Thyroid gland (tissue), 4 donors: ENCODE data around the gene FFAR4. TPM values are rescaled to one million over a fixed set of nuclear protein-coding genes. Genes with fewer than 3 reads are reported as not detected.

ENCODE experiments used
- DNase-seq, 2 donors: peaks; one replicate each; pipeline ENCODE4 v3.0.0-alpha.2; 2019
- H3K27ac ChIP-seq, 3 donors: fragments of 200-600 bp; sonication (generic); 1 replicate in 2 of 3; 2 replicates in 1 of 3; pipeline ENCODE4 v1.5.1; 2016 to 2019; ENCODE audit warnings: mild to moderate bottlenecking in 1 of 3, moderate library complexity in 1 of 3
- H3K27me3 ChIP-seq: fragments of 200-600 bp; sonication (generic); one replicate; pipeline ENCODE4 v1.5.1; 2019
- H3K36me3 ChIP-seq, 2 donors: fragments of 200-600 bp; sonication (generic); one replicate each; pipeline ENCODE4 v1.5.1; 2016 to 2019
- H3K4me1 ChIP-seq, 2 donors: fragments of 200-600 bp; sonication (generic); one replicate each; pipeline ENCODE4 v1.5.1; 2017 to 2019
- H3K4me3 ChIP-seq, 3 donors: fragments of 200-600 bp; sonication (generic); replicated peaks in 1 of 3; 1 replicate in 2 of 3; 2 replicates in 1 of 3; pipeline ENCODE4 v1.5.1; 2016; ENCODE audit warnings: mild to moderate bottlenecking in 1 of 3
- H3K9me3 ChIP-seq: fragments of 200-600 bp; sonication (generic); one replicate; pipeline ENCODE4 v1.5.1; 2017
- POLR2A ChIP-seq, 2 donors: fragments of 450-650 bp; IDR thresholded peaks; one replicate each; pipeline ENCODE4 v1.6.1; 2017; ENCODE audit warnings: antibody characterized with exemption in 2 of 2, mild to moderate bottlenecking in 2 of 2, moderate library complexity in 1 of 2
- WGBS, 2 donors: methylation state at CpG; one replicate each; pipeline ENCODE4 v1.1.5; 2017; 5-methylcytosine and 5-hydroxymethylcytosine counted together
- intact Hi-C: fragments of 100-400 bp; cut with DNase I; formaldehyde crosslinking; loops from one replicate; pipeline ENCODE4 v1.15.1; 2023
- total RNA-seq, 4 donors: library from RNA; depleted of rRNA; stranded (reverse); fragments of >200 nt; gene quantifications; one replicate each; pipeline ENCODE4 v1.2.3, GENCODE V29; 2016
- TF ChIP-seq, protein P1 (sequence below), 6 experiments: fragments of 200-600 bp in 3 of 6; fragments of 450-650 bp in 3 of 6; sonication (generic) in 3 of 6; IDR thresholded peaks; one replicate each; pipeline ENCODE4 v1.5.1; 2016 to 2019; ENCODE audit warnings: antibody characterized with exemption in 6 of 6, mild to moderate bottlenecking in 2 of 6, inconsistent platforms in 1 of 6, moderate library complexity in 1 of 6

The FFAR4 gene
- total RNA-seq, 4 donors from 2014 or later: 0.15 to 0.78 (median 0.40) TPM; not detected in 1

DNA sequence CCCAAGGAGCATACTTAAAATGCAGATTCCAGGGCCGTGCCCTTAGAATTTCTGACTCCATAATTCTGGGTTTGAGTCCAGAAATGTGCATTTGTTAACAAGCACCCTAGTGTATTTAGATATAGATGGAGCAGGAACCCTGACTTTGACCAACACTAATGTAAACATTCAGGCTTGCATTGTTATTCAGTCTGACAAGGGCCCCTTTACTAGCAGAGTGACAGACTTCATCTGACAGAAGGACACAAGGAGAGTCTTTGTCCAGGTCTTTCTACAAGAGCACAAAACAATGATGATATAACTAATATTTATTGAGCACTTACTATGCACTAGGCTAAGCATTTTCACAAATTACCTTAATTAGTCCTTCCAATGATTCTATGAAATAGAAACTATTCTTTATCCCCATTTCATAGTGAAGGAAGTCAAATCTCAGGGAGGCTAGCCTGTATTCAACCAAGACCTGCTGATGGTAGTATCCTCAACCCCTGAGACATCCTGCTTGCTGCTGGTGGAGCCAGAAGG is 30.7 kb downstream of the FFAR4 start:
- H3K27me3 ChIP-seq: peaks cover 7% of the 10 kb centered on the region
- H3K4me3 ChIP-seq: no peak overlapping the region
- no peaks in the 10 kb centered on the region for H3K9me3 ChIP-seq
- no peaks in the 10 kb centered on the region for H3K36me3 ChIP-seq
- DNase-seq: no peak
- intact Hi-C loops: no loop called here
- H3K4me1 ChIP-seq: peaks cover 4 to 13% of the 10 kb centered on the region in 2 donors
- 94 to 100% methylated on average over 1 of the region's 1 CpG for WGBS, 2 donors
- no peak overlapping the region for H3K27ac ChIP-seq
- no peak for TF ChIP-seq POLR2A (IDR thresholded peaks at IDR 0.05)
- TF ChIP-seq, protein P1, sequence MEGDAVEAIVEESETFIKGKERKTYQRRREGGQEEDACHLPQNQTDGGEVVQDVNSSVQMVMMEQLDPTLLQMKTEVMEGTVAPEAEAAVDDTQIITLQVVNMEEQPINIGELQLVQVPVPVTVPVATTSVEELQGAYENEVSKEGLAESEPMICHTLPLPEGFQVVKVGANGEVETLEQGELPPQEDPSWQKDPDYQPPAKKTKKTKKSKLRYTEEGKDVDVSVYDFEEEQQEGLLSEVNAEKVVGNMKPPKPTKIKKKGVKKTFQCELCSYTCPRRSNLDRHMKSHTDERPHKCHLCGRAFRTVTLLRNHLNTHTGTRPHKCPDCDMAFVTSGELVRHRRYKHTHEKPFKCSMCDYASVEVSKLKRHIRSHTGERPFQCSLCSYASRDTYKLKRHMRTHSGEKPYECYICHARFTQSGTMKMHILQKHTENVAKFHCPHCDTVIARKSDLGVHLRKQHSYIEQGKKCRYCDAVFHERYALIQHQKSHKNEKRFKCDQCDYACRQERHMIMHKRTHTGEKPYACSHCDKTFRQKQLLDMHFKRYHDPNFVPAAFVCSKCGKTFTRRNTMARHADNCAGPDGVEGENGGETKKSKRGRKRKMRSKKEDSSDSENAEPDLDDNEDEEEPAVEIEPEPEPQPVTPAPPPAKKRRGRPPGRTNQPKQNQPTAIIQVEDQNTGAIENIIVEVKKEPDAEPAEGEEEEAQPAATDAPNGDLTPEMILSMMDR (IDR thresholded peaks at IDR 0.05): no peak

DNA sequence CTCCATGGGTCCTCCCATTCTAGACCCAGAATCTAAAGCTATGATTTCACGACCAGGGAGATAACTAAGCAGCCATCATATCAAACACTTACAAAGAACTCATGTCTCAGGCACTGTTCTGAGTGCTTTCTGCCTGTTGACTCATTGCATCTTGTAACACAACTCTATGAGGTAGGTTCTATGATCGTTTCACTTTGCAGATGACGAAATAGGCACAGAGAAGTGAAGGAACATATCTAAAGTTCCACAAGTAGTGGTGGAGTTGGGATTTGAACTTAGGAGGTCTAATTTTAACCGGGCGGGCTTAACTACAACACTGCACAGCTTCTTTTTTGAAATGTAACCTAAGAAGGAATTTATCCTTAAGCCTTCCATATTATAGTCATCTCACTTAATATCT is 31.7 kb downstream of the FFAR4 start:
- no peak for TF ChIP-seq POLR2A (IDR thresholded peaks at IDR 0.05)
- TF ChIP-seq, protein P1 (IDR thresholded peaks at IDR 0.05): no peak
- no peaks in the 10 kb centered on the region for H3K9me3 ChIP-seq
- peaks cover 16% of the 10 kb centered on the region for H3K27me3 ChIP-seq
- no peak for DNase-seq
- no peak overlapping the region for H3K4me3 ChIP-seq
- intact Hi-C loops: no loop called here
- WGBS, 2 donors: 88 to 90% methylated on average over 5 of the region's 5 CpGs
- peaks cover 4 to 13% of the 10 kb centered on the region in 2 donors for H3K4me1 ChIP-seq
- H3K36me3 ChIP-seq: no peaks in the 10 kb centered on the region
- no peak overlapping the region for H3K27ac ChIP-seq

DNA sequence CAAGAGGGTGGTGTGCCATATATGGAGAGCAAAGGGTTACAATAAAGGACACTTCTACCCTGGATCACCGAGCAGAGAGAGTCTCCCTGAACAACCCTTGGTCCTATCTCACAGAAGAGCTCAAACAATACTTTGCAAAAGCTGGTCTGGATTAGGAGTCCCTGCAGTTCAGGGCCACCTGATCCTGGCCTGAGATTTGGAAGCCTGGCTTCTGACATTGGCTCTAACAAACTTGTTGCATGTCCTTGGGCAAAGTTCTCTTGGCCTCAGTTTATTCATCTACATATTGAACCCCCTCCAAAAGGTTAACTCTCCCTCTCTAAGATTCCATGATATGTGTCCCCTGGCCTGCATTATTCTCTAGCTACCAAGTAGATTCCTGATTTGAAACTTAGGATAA is 32.9 kb downstream of the FFAR4 start:
- intact Hi-C loops: no loop called here

DNA sequence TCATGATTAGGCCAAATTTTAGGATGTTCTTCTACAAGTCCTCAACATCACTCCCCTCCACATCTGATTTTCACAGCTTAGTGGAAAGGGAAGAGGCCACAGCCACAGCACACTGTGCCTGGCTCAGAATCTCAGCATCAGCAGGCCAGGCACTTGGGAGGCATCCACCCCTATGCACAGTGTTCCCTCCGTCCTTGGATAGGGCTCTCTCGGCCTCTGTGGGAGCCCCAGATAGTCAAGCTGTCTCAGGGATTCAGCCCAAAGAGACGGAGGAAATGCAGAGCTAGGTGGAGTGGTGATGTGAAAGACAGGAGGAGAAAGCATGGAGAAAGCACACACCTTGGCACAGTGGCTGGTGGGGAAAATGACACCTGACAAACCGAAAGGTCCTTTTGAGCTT is 33.3 kb downstream of the FFAR4 start:
- peaks cover 16% of the 10 kb centered on the region for H3K27me3 ChIP-seq
- H3K9me3 ChIP-seq: no peaks in the 10 kb centered on the region
- peaks cover 4 to 13% of the 10 kb centered on the region in 2 donors for H3K4me1 ChIP-seq
- WGBS, 2 donors: 81 to 95% methylated on average over 4 of the region's 4 CpGs
- no peak for DNase-seq
- H3K36me3 ChIP-seq: no peaks in the 10 kb centered on the region
- H3K4me3 ChIP-seq: no peak overlapping the region
- no peak overlapping the region for H3K27ac ChIP-seq
- intact Hi-C loops: no loop called here
- TF ChIP-seq POLR2A (IDR thresholded peaks at IDR 0.05): no peak
- TF ChIP-seq, protein P1 (IDR thresholded peaks at IDR 0.05): no peak

More for the DNA sequence above, 32.9 kb downstream of the FFAR4 start:
- no peak for DNase-seq
- peaks cover 4 to 13% of the 10 kb centered on the region in 2 donors for H3K4me1 ChIP-seq
- 33 to 47% methylated on average over 1 of the region's 1 CpG for WGBS, 2 donors
- no peak for TF ChIP-seq POLR2A (IDR thresholded peaks at IDR 0.05)
- TF ChIP-seq, protein P1 (IDR thresholded peaks at IDR 0.05): no peak
- no peaks in the 10 kb centered on the region for H3K36me3 ChIP-seq
- no peak overlapping the region for H3K27ac ChIP-seq
- H3K27me3 ChIP-seq: peaks cover 16% of the 10 kb centered on the region
- H3K9me3 ChIP-seq: no peaks in the 10 kb centered on the region
- H3K4me3 ChIP-seq: no peak overlapping the region

DNA sequence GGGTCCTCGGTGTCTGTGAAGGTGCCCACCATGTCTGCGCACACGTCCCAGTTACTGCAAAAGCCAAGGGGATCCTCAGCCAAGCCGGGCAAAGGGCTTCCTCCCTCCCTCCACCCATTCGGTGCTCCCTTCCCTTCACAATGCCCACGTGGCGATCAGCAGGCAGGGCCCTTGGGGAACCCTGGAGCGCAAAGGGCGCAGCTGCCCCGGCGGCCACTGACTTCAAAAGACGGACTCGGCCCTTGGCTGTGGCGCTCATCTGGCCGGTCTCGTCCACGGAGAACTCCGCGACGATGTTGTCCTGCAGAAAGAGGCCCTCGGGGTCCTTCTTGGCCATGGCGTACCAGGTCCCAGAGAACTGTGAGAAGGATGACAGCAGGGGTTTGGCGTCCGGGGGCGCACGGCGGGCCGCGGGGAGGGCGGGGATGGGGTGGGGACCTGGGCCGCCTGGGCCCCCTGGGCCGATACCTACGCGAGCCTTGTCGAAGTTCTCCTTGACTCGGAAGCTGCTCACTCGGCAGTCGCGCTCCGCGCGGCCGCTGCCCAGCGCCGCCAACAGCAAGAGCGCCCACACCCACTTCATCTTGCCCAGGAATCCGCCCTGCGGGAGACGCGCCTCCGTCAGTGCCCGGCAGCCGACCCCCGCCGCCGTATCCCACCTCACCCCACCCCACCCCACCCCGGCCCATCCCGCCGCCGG is 34.1 kb downstream of the FFAR4 start:
- no peaks in the 10 kb centered on the region for H3K36me3 ChIP-seq
- no peaks in the 10 kb centered on the region for H3K9me3 ChIP-seq
- H3K4me1 ChIP-seq: peaks cover 4 to 13% of the 10 kb centered on the region in 2 donors
- DNase-seq: peak; percentile 4 to 14
- no peak overlapping the region for H3K27ac ChIP-seq
- 6 to 21% methylated on average over 11 to 12 of the region's 60 CpGs for WGBS, 2 donors
- TF ChIP-seq, protein P1 (IDR thresholded peaks at IDR 0.05): no peak
- no peak for TF ChIP-seq POLR2A (IDR thresholded peaks at IDR 0.05)
- H3K27me3 ChIP-seq: peaks cover 16% of the 10 kb centered on the region
- H3K4me3 ChIP-seq: no peak overlapping the region
- intact Hi-C loops: no loop called here
